Adipocyte (in vitro differentiated cells): ENCODE measurements around the gene TMEM252.

Source experiments
- DNase-seq: peaks from one replicate; pipeline ENCODE4 v3.0.0-alpha.2; 2015; ENCODE audit warnings: low read depth
- H3K27me3 ChIP-seq: replicated peaks from 2 replicates; pipeline ENCODE4 v1.7.0; 2013; ENCODE audit warnings: mild to moderate bottlenecking, low read length, moderate library complexity; ENCODE audit not compliant: control insufficient read depth, insufficient read depth
- H3K36me3 ChIP-seq: 2 replicates; pipeline ENCODE4 v1.7.0; 2013; ENCODE audit warnings: low read length, mild to moderate bottlenecking, moderate library complexity; ENCODE audit not compliant: control insufficient read depth, insufficient read depth, severe bottlenecking
- H3K4me1 ChIP-seq: 2 replicates; pipeline ENCODE4 v1.7.0; 2013; ENCODE audit warnings: mild to moderate bottlenecking, low read length, moderate library complexity; ENCODE audit not compliant: control insufficient read depth, insufficient read depth
- H3K4me3 ChIP-seq: 2 replicates; pipeline ENCODE4 v1.7.0; 2013; ENCODE audit warnings: mild to moderate bottlenecking, low read length, moderate library complexity
- H3K9ac ChIP-seq: 2 replicates; pipeline ENCODE4 v1.7.0; 2013; ENCODE audit warnings: mild to moderate bottlenecking, low read length, moderate library complexity
- H3K9me3 ChIP-seq: 2 replicates; pipeline ENCODE4 v1.7.0; 2013; ENCODE audit warnings: mild to moderate bottlenecking, low read length, moderate library complexity; ENCODE audit not compliant: control insufficient read depth

The TMEM252 gene

DNA sequence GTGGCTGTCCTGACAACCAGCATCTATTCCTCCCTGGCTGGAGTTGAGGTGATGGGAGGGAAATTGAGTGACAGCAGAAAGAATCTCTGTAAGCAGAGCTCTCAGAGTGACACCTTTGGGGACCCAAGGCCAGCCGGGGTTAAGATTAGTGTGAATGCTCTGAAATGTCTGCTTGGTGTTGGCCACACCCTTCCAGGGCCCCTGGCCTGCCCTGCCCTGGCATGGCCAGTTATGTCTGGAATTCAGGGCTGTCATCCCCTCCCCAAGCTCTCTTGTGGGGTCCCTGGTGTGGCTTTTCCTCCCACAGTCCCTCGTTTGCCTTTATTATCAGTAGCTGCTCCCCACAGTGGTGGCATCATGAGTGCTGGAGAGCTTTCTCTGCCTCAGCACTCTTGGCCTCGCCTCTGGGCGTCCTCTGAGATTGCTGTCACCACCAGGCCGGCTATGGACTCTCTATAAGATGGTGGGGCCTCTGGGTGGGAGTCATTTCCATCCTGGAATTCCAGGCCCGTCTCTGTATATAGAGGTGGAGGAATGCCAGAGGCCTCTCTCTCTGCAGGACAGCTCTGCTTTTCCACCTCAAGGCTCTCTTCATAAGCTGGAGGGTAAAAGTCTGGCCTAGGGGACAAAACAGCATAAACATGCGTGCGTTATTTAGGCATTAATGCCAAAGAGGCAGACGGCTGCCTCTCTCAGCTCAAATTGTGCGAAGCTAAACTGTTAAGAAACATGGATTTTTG is 3.6 kb downstream of the TMEM252 start:
- no peak for DNase-seq
- Histone ChIP-seq H3K4me1 (no peaks in the 10 kb centered on the region), H3K4me3 (no peak overlapping the region), H3K27me3 (peaks cover 8% of the 10 kb centered on the region), H3K36me3 (no peaks in the 10 kb centered on the region), H3K9me3 (no peaks in the 10 kb centered on the region), H3K9ac (no peak overlapping the region)

- no peak for DNase-seq
- H3K4me3 ChIP-seq = no peak overlapping the region
- no peaks in the 10 kb centered on the region for H3K4me1 ChIP-seq
- peaks cover 4% of the 10 kb centered on the region for H3K27me3 ChIP-seq
- no peaks in the 10 kb centered on the region for H3K36me3 ChIP-seq
- H3K9ac ChIP-seq = no peak overlapping the region
- H3K9me3 ChIP-seq = no peaks in the 10 kb centered on the region
These were observed 7.0 kb downstream of the TMEM252 start for GRCh38 chr9:68533678-68534077.

DNA sequence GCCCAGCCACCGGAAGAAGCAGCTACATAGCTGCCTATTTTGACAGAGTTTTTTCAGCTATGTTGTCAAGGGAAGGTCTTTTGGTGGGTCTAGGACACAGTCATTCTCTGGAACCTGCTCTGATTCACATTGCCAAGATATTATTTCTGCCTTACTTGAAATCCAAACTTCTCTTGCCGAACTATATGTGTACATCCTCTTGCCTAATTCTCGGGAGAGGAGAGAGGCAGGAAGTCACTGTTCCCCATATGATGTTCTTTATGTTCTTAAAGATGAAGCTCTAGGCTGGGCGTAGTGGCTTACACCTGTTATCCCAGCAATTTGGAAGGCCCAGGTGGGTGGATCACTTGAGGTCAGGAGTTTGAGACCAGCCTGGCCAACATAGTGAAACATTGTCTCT is 8.6 kb downstream of the TMEM252 start:
- no peaks in the 10 kb centered on the region for H3K4me1 ChIP-seq
- peaks cover 4% of the 10 kb centered on the region for H3K27me3 ChIP-seq
- DNase-seq = no peak
- no peaks in the 10 kb centered on the region for H3K36me3 ChIP-seq
- H3K9ac ChIP-seq = no peak overlapping the region
- no peaks in the 10 kb centered on the region for H3K9me3 ChIP-seq
- H3K4me3 ChIP-seq = no peak overlapping the region

DNA sequence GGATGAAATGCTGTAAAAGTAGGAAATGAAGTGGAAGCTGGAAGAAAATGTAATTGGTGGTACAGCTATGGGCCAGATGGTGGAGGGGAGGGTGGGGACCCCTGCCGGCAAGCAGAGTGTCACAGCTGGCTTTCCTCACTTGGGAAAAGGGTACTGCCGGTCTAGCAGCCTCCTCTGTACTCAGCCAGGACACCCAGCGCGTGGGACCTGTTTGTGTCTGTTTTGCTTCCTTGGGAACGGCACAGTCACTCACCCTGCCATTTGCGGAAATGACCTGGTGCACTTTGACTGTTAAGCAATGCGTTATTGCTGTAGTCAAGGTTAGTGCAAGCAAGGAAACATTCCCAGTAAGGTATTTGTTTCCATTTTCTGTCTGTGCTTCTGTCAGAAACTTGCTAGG is 10.1 kb downstream of the TMEM252 start:
- Histone ChIP-seq H3K4me3 (no peak overlapping the region), H3K4me1 (no peaks in the 10 kb centered on the region), H3K36me3 (no peaks in the 10 kb centered on the region), H3K9me3 (no peaks in the 10 kb centered on the region), H3K9ac (no peak overlapping the region), H3K27me3 (peaks cover 4% of the 10 kb centered on the region)
- no peak for DNase-seq

- Histone ChIP-seq H3K4me1 (no peaks in the 10 kb centered on the region), H3K9me3 (peaks cover 3% of the 10 kb centered on the region), H3K36me3 (no peaks in the 10 kb centered on the region), H3K9ac (no peak overlapping the region), H3K4me3 (no peak overlapping the region), H3K27me3 (no peaks in the 10 kb centered on the region)
- no peak for DNase-seq
These were observed 17.2 kb downstream of the TMEM252 start for GRCh38 chr9:68523367-68523936.

GRCh38 chr9:68522954-68523353 is 17.7 kb downstream of the TMEM252 start:
- Histone ChIP-seq H3K4me1 (no peaks in the 10 kb centered on the region), H3K9ac (no peak overlapping the region), H3K4me3 (no peak overlapping the region), H3K9me3 (peaks cover 8% of the 10 kb centered on the region), H3K36me3 (no peaks in the 10 kb centered on the region), H3K27me3 (no peaks in the 10 kb centered on the region)
- no peak for DNase-seq

DNA sequence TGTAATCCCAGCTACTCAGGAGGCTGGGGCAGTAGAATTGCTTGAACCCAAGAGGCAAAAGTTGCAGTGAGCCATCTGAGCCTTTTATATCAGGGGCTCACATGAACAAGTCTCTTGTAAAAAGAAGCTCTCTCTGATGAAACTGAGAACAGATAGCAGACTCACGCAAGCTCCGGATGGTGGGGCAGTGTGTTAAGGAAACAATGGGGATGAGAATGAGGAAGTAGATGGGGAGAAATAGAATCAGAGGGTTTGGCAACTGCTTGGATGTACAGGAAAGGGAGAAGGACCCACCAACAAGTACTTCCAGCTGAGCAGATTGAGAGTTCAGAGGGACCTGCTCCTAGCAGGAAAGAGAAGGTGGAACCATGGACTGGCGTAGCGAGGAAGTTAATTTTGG is 18.6 kb downstream of the TMEM252 start:
- no peak overlapping the region for H3K9ac ChIP-seq
- peaks cover 11% of the 10 kb centered on the region for H3K9me3 ChIP-seq
- no peaks in the 10 kb centered on the region for H3K27me3 ChIP-seq
- H3K4me1 ChIP-seq = no peaks in the 10 kb centered on the region
- H3K4me3 ChIP-seq = no peak overlapping the region
- no peaks in the 10 kb centered on the region for H3K36me3 ChIP-seq
- DNase-seq = no peak

- Histone ChIP-seq H3K9me3 (peaks cover 11% of the 10 kb centered on the region), H3K4me1 (peaks cover 12% of the 10 kb centered on the region), H3K27me3 (no peaks in the 10 kb centered on the region), H3K4me3 (no peak overlapping the region), H3K36me3 (no peaks in the 10 kb centered on the region), H3K9ac (no peak overlapping the region)
- DNase-seq = peak; percentile 68
These were observed 25.2 kb downstream of the TMEM252 start for GRCh38 chr9:68515326-68516017.

- Histone ChIP-seq H3K36me3 (no peaks in the 10 kb centered on the region), H3K9me3 (peaks cover 11% of the 10 kb centered on the region), H3K4me1 (peaks cover 12% of the 10 kb centered on the region), H3K27me3 (no peaks in the 10 kb centered on the region), H3K4me3 (no peak overlapping the region), H3K9ac (no peak overlapping the region)
- DNase-seq = no peak
These were observed 26.7 kb downstream of the TMEM252 start for GRCh38 chr9:68513981-68514380.

DNA sequence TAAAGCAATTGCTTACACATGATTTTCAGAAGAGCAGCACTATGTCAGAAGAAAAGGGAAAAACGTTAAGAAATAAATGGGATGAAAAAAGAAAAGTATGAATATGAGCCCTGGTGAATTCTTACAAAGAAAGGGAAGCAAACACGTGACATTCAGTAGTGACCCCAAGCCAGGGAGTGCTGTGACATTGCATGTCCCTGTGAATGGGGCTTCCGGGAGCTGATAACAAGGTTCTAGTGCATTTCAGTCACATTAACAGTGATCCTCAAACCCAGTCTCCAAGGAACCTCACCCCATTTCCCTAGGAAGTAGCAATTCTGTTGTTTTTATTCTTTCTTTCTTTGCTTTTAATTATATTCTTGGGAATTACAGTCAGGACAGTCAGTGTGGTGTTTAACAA is 27.3 kb downstream of the TMEM252 start:
- DNase-seq = no peak
- H3K9me3 ChIP-seq = peaks cover 7% of the 10 kb centered on the region
- no peak overlapping the region for H3K4me3 ChIP-seq
- no peaks in the 10 kb centered on the region for H3K36me3 ChIP-seq
- H3K9ac ChIP-seq = no peak overlapping the region
- peaks cover 12% of the 10 kb centered on the region for H3K4me1 ChIP-seq
- H3K27me3 ChIP-seq = no peaks in the 10 kb centered on the region

DNA sequence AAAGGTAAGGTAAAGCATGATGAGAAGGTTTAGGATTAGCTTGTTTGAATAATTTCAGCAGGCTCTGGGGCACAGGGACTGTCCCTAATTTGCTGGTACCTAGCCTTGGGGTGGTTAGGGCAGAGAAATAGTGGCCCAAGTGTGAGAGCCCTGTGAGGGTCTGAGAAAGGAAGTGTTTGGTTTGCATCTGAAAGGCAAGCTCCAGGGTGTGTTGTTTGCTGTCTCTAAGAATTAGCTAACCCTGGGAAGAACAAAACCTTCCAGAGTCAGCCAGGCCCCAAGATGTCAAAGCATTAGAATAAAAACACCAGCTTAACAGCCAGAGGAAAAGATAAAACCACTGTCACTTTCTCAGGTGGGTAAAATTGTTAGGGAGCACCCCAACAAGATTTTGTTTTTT is 31.0 kb downstream of the TMEM252 start:
- H3K4me3 ChIP-seq = no peak overlapping the region
- peaks cover 8% of the 10 kb centered on the region for H3K4me1 ChIP-seq
- H3K9ac ChIP-seq = no peak overlapping the region
- no peaks in the 10 kb centered on the region for H3K36me3 ChIP-seq
- H3K9me3 ChIP-seq = no peaks in the 10 kb centered on the region
- no peak for DNase-seq
- H3K27me3 ChIP-seq = no peaks in the 10 kb centered on the region
